GM12892 (cell line): ENCODE data around the gene KISS1.

ENCODE experiments used
- POLR2A ChIP-seq: IDR thresholded peaks from 2 replicates; pipeline ENCODE4 v1.6.1; 2011; ENCODE audit warnings: low read depth, low read length, control low read depth
- POLR2AphosphoS5 ChIP-seq: IDR thresholded peaks from 2 replicates; pipeline ENCODE4 v1.6.1; 2011; ENCODE audit warnings: low read depth, low read length, control low read depth
- TAF1 ChIP-seq: IDR thresholded peaks from 2 replicates; pipeline ENCODE4 v1.6.1; 2011; ENCODE audit warnings: low read depth, mild to moderate bottlenecking, control low read depth, low read length, borderline replicate concordance

- TF ChIP-seq POLR2AphosphoS5 (no peak), TAF1 (no peak), POLR2A (no peak)
These were observed 9.8 kb upstream of the KISS1 start for GRCh38 chr1:204206121-204206520.
